A549 (cell line): Measurements from ENCODE around the gene SORCS2.

Experiments used
- CBX8 ChIP-seq: fragments of 200-600 bp; sonication (generic); IDR thresholded peaks from 2 replicates; pipeline ENCODE4 v1.6.1; 2016
- CHD2 ChIP-seq: fragments of 150-350 bp; IDR thresholded peaks from 2 replicates; pipeline ENCODE4 v1.6.1; 2014; ENCODE audit warnings: low read length; ENCODE audit not compliant: partially characterized antibody
- EP300 ChIP-seq, 2 experiments: fragments of >200 bp; sonication (Bioruptor Twin); formaldehyde crosslinking; IDR thresholded peaks; 2 replicates in 1 of 2; 3 replicates in 1 of 2; pipeline ENCODE4 v1.6.1; 2016 to 2017
- ESRRA ChIP-seq: fragments of 150-350 bp; IDR thresholded peaks from 2 replicates; pipeline ENCODE4 v1.6.1; 2014; ENCODE audit warnings: mild to moderate bottlenecking, low read length, borderline replicate concordance
- HDAC2 ChIP-seq: fragments of 200-600 bp; sonication (generic); IDR thresholded peaks from 2 replicates; pipeline ENCODE4 v1.6.1; 2016
- JUN ChIP-seq, 2 experiments: fragments of >200 bp; sonication (Bioruptor Twin); formaldehyde crosslinking; IDR thresholded peaks; 2 replicates in 1 of 2; 3 replicates in 1 of 2; pipeline ENCODE4 v1.6.1; 2016 to 2017
- POLR2A ChIP-seq: IDR thresholded peaks from 2 replicates; pipeline ENCODE4 v1.6.1; 2012; ENCODE audit warnings: mild to moderate bottlenecking, low read length
- TF ChIP-seq, protein P1 (sequence below): fragments of >200 bp; sonication (Bioruptor Twin); formaldehyde crosslinking; IDR thresholded peaks from 3 replicates; pipeline ENCODE4 v1.5.1; 2016
- TF ChIP-seq, protein P2 (sequence below): fragments of 450-650 bp; IDR thresholded peaks from 2 replicates; pipeline ENCODE4 v1.6.1; 2014; ENCODE audit warnings: antibody characterized with exemption
- TF ChIP-seq, protein P3 (sequence below): fragments of 150-350 bp; IDR thresholded peaks from 2 replicates; pipeline ENCODE4 v1.6.1; 2014; ENCODE audit warnings: low read depth, mild to moderate bottlenecking, low read length

DNA sequence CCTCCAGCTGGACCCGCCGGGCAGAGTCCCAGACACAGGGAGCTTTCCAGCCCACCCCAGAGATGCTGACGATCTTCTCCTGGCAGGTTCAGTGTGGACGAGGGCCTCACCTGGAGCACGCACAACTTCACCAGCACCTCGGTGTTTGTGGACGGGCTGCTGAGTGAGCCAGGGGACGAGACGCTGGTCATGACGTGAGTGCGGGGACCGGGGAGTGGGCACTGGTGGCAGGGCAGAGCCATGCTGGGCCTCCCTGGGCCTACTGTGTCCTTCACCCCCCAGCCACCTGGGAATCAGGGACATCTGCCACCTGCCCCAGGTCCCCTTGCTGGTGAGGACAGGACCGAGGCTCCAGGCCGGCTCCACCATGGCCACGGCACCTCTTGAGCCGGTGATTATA, 511.8 kb downstream of the SORCS2 start:
- TF ChIP-seq JUN (IDR thresholded peaks at IDR 0.05) (no peak), CBX8 (no peak), POLR2A (no peak), CHD2 (no peak), HDAC2 (no peak), ESRRA (no peak), EP300 (IDR thresholded peaks at IDR 0.05) (no peak)
- TF ChIP-seq, protein P1, sequence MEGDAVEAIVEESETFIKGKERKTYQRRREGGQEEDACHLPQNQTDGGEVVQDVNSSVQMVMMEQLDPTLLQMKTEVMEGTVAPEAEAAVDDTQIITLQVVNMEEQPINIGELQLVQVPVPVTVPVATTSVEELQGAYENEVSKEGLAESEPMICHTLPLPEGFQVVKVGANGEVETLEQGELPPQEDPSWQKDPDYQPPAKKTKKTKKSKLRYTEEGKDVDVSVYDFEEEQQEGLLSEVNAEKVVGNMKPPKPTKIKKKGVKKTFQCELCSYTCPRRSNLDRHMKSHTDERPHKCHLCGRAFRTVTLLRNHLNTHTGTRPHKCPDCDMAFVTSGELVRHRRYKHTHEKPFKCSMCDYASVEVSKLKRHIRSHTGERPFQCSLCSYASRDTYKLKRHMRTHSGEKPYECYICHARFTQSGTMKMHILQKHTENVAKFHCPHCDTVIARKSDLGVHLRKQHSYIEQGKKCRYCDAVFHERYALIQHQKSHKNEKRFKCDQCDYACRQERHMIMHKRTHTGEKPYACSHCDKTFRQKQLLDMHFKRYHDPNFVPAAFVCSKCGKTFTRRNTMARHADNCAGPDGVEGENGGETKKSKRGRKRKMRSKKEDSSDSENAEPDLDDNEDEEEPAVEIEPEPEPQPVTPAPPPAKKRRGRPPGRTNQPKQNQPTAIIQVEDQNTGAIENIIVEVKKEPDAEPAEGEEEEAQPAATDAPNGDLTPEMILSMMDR = no peak
- TF ChIP-seq, protein P2, sequence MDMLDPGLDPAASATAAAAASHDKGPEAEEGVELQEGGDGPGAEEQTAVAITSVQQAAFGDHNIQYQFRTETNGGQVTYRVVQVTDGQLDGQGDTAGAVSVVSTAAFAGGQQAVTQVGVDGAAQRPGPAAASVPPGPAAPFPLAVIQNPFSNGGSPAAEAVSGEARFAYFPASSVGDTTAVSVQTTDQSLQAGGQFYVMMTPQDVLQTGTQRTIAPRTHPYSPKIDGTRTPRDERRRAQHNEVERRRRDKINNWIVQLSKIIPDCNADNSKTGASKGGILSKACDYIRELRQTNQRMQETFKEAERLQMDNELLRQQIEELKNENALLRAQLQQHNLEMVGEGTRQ = no peak
- TF ChIP-seq, protein P3, sequence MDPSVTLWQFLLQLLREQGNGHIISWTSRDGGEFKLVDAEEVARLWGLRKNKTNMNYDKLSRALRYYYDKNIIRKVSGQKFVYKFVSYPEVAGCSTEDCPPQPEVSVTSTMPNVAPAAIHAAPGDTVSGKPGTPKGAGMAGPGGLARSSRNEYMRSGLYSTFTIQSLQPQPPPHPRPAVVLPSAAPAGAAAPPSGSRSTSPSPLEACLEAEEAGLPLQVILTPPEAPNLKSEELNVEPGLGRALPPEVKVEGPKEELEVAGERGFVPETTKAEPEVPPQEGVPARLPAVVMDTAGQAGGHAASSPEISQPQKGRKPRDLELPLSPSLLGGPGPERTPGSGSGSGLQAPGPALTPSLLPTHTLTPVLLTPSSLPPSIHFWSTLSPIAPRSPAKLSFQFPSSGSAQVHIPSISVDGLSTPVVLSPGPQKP = no peak
